NCI-H2196 treated with DMSO at 0.1 percent for 48 hours (cell line): ENCODE data around the gene PLEKHG3.

Experiments
- DNase-seq: peaks from one replicate; lab custom pipeline; 2025; ENCODE audit not compliant: unreplicated experiment; lab: John Stamatoyannopoulos, UW

PLEKHG3 gene

GRCh38 chr14:64743061-64743460, 38.8 kb downstream of the PLEKHG3 start:
- DNase-seq, result no peak

GRCh38 chr14:64745511-64746091, 41.4 kb downstream of the PLEKHG3 start:
- no peak for DNase-seq

- DNase-seq, result no peak
Measured at GRCh38 chr14:64746298-64747250, 42.4 kb downstream of the PLEKHG3 start.

GRCh38 chr14:64747327-64747726, 43.1 kb downstream of the PLEKHG3 start:
- no peak for DNase-seq

- DNase-seq, result no peak
Measured at GRCh38 chr14:64748521-64748920, 44.3 kb downstream of the PLEKHG3 start.

GRCh38 chr14:64748995-64749714, 44.9 kb downstream of the PLEKHG3 start:
- no peak for DNase-seq

GRCh38 chr14:64752909-64753308, 48.7 kb downstream of the PLEKHG3 start:
- DNase-seq, result no peak

- no peak for DNase-seq
Measured at GRCh38 chr14:64753374-64753773, 49.1 kb downstream of the PLEKHG3 start.

GRCh38 chr14:64753999-64754398, 49.8 kb downstream of the PLEKHG3 start:
- no peak for DNase-seq

- DNase-seq, result no peak
Measured at GRCh38 chr14:64754685-64755084, 50.5 kb downstream of the PLEKHG3 start.

GRCh38 chr14:64755781-64756221, 51.6 kb downstream of the PLEKHG3 start:
- DNase-seq, result no peak

- no peak for DNase-seq
Measured at GRCh38 chr14:64756712-64757111, 52.5 kb downstream of the PLEKHG3 start.

- DNase-seq, result no peak
Measured at GRCh38 chr14:64757601-64758000, 53.4 kb downstream of the PLEKHG3 start.

GRCh38 chr14:64758025-64758521, 53.8 kb downstream of the PLEKHG3 start:
- no peak for DNase-seq

GRCh38 chr14:64758691-64759554, 54.7 kb downstream of the PLEKHG3 start:
- no peak for DNase-seq

- DNase-seq, result no peak
Measured at GRCh38 chr14:64759555-64759938, 55.3 kb downstream of the PLEKHG3 start.

- DNase-seq, result peak; percentile 17
Measured at GRCh38 chr14:64760146-64760755, 56.0 kb downstream of the PLEKHG3 start.

GRCh38 chr14:64760916-64761315, 56.7 kb downstream of the PLEKHG3 start:
- DNase-seq, result no peak

GRCh38 chr14:64761441-64762043, 57.3 kb downstream of the PLEKHG3 start:
- DNase-seq, result peak; percentile 56
